HG03520 (cell line): ENCODE measurements around the gene KRT74.
"Not testable (repeated sequence)": the region's sequence is repeated elsewhere in the genome, so short reads cannot be mapped to it uniquely, and the experiment has no call there.

Experiments used
- ATAC-seq: cut with Tn5 transposase; IDR thresholded peaks from one replicate; pipeline ENCODE4 v1.9.1; 2021; ENCODE audit warnings: mild to moderate bottlenecking, moderate library complexity; ENCODE audit not compliant: unreplicated experiment

The KRT74 gene

GRCh38 chr12:52603314-52603713, 29.7 kb upstream of the KRT74 start:
- ATAC-seq = no peak

GRCh38 chr12:52602552-52602951, 28.9 kb upstream of the KRT74 start:
- ATAC-seq = no peak

GRCh38 chr12:52601671-52602070, 28.0 kb upstream of the KRT74 start:
- no peak for ATAC-seq

- ATAC-seq = no peak
Observed at GRCh38 chr12:52600941-52601481, 27.4 kb upstream of the KRT74 start, which contains the start of gene KRT72. Gene KRT72 (minus strand): TSS chr12:52601463. CDS start chr12:52601452, 11 bp downstream.

- ATAC-seq = no peak
Observed at GRCh38 chr12:52600475-52600874, 26.8 kb upstream of the KRT74 start.

GRCh38 chr12:52600071-52600470, 26.4 kb upstream of the KRT74 start:
- no peak for ATAC-seq

- ATAC-seq = no peak
Observed at GRCh38 chr12:52598966-52599365, 25.3 kb upstream of the KRT74 start.

GRCh38 chr12:52594237-52594636, 20.6 kb upstream of the KRT74 start:
- ATAC-seq = not testable (repeated sequence)

GRCh38 chr12:52591521-52591920, 17.9 kb upstream of the KRT74 start:
- ATAC-seq = no peak

- no peak for ATAC-seq
Observed at GRCh38 chr12:52590021-52590420, 16.4 kb upstream of the KRT74 start.

GRCh38 chr12:52587563-52587962, 13.9 kb upstream of the KRT74 start:
- no peak for ATAC-seq

GRCh38 chr12:52585946-52586345, 12.3 kb upstream of the KRT74 start:
- ATAC-seq = no peak

GRCh38 chr12:52585066-52585465, 11.4 kb upstream of the KRT74 start:
- no peak for ATAC-seq

GRCh38 chr12:52584156-52584682, 10.6 kb upstream of the KRT74 start:
- no peak for ATAC-seq

GRCh38 chr12:52582971-52583456, 9.4 kb upstream of the KRT74 start:
- no peak for ATAC-seq

GRCh38 chr12:52582486-52582885, 8.8 kb upstream of the KRT74 start:
- ATAC-seq = no peak

- no peak for ATAC-seq
Observed at GRCh38 chr12:52581481-52581880, 7.8 kb upstream of the KRT74 start.

GRCh38 chr12:52581066-52581465, 7.4 kb upstream of the KRT74 start:
- no peak for ATAC-seq

GRCh38 chr12:52580496-52580895, 6.9 kb upstream of the KRT74 start:
- ATAC-seq = no peak

- no peak for ATAC-seq
Observed at GRCh38 chr12:52579468-52580465, 6.1 kb upstream of the KRT74 start.

- ATAC-seq = no peak
Observed at GRCh38 chr12:52578469-52578868, 4.8 kb upstream of the KRT74 start.

- no peak for ATAC-seq
Observed at GRCh38 chr12:52577316-52577715, 3.7 kb upstream of the KRT74 start.
